C4-2B (cell line): ENCODE data around the gene ZNF385B.

Experiments used
- CTCF ChIP-seq: fragments of 450-650 bp; conservative IDR thresholded peaks from 2 replicates; pipeline ENCODE4 v1.5.1; 2017; ENCODE audit warnings: mild to moderate bottlenecking
- ZFX ChIP-seq: fragments of 450-650 bp; IDR thresholded peaks from 2 replicates; pipeline ENCODE4 v1.6.1; 2017

- TF ChIP-seq CTCF (no peak), ZFX (no peak)
Observed at GRCh38 chr2:179764710-179765109, 96.7 kb downstream of the ZNF385B start.
